Ovary (tissue), 3 donors: ENCODE data around the gene SPZ1.
"Not testable (repeated sequence)": the region's sequence is repeated elsewhere in the genome, so short reads cannot be mapped to it uniquely, and the experiment has no call there.

ENCODE experiments used
- CTCF ChIP-seq, 3 donors: fragments of 450-650 bp in 2 of 3; fragments of 200-600 bp in 1 of 3; IDR thresholded peaks; one replicate each; pipeline versions ENCODE4 v1.5.1 to v1.8.0; 2016 to 2022; ENCODE audit warnings: antibody characterized with exemption in 3 of 3, mild to moderate bottlenecking in 1 of 3
- EP300 ChIP-seq: sonication (generic); formaldehyde crosslinking; IDR thresholded peaks from one replicate; pipeline ENCODE4 v1.6.1; 2017; ENCODE audit warnings: antibody characterized with exemption
- POLR2A ChIP-seq: fragments of 450-650 bp; IDR thresholded peaks from one replicate; pipeline ENCODE4 v1.6.1; 2017; ENCODE audit warnings: antibody characterized with exemption, mild to moderate bottlenecking, moderate library complexity
- donor health status: DM: no; HTN: no; CAD: no.

GRCh38 chr5:80301342-80301741, 18.5 kb upstream of the SPZ1 start:
- not testable (repeated sequence) for TF ChIP-seq CTCF (IDR thresholded peaks at IDR 0.05); POLR2A; EP300
